T47D (cell line): ENCODE data around the gene TMEM272.

Experiments used
- DNase-seq, 2 experiments: peaks; one replicate each; pipeline versions ENCODE4 v3.0.0 to v3.0.0-alpha.2; 2011 to 2012; ENCODE audit warnings: low read depth in 1 of 2, low spot score in 1 of 2
- JUND ChIP-seq: IDR thresholded peaks from 2 replicates; pipeline ENCODE4 v1.6.1; 2012; ENCODE audit warnings: low read depth
- in situ Hi-C: cut with HindIII; loops from 2 replicates; pipeline ENCODE4 v1.10.0; 2016; ENCODE audit warnings: low sequenced_read_pairs, low pct_unique_long_range_greater_than_20kb

TMEM272 gene

DNA sequence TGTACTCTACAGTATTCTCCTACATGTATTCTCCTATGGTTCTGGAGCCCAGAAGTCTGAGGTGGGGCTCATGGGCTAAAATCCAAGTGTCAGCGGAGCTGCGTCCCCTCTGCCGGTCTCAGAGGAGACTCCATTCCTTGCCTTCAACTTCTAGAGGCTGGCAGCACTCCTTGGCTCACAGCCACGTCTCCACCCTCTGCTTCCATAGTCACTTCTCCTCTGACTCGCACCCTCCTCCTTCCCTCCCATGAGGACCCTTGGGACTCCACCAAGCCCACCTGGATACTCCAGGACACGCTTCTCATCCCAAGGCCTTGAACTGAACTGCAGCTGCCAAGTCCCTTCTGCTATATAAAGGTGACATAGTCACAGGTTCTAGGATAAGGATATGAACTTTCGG, 68.8 kb downstream of the TMEM272 start:
- no peak for TF ChIP-seq JUND
- in situ Hi-C loops: no loop called here

DNA sequence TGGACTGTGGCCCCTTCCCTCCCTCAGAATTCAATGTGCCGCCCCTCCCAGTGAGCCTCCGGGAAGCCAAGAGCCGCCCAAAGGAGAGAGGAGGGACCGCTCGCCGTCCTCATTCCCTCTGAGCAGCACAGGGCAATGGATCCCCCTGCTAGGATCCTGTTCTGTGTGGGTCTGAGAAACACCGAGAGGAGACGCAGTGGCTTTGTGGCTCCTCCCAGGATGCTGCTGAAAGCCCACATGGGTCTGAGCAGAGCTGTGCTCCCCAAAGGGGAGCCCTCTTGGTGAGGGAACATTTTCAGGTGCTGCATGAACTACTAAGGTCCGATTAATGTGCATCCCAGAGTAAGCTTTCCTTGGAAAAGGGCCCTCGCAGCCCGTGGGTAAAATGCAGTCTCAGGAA, 71.5 kb downstream of the TMEM272 start:
- in situ Hi-C loops: no loop called here
- TF ChIP-seq JUND: no peak
- DNase-seq: no peak

More for the DNA sequence above, 68.8 kb downstream of the TMEM272 start:
- no peak for DNase-seq

DNA sequence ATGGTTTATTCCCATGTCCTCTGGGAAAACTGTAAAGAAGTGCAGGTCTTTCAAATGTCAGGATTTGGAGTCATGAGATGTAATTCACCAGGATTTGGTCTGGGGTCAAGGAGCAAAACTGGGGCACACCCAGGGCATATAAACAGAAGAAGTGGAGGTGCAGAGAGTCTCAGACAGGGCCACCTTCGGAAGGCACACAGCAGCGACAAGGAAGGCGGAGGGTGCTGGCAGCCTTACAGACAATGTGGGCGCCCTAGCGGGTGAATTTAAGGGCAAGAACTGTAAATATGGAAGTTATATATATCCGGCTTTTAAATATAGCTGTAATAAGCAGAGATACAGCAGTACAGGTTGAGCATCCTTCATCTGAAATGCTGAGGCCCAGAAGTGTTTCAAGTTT, 72.2 kb downstream of the TMEM272 start:
- DNase-seq: no peak
- no peak for TF ChIP-seq JUND
- in situ Hi-C loops: no loop called here

GRCh38 chr13:51772105-51772455, 72.9 kb downstream of the TMEM272 start:
- no peak for DNase-seq
- in situ Hi-C loops: no loop called here
- no peak for TF ChIP-seq JUND

DNA sequence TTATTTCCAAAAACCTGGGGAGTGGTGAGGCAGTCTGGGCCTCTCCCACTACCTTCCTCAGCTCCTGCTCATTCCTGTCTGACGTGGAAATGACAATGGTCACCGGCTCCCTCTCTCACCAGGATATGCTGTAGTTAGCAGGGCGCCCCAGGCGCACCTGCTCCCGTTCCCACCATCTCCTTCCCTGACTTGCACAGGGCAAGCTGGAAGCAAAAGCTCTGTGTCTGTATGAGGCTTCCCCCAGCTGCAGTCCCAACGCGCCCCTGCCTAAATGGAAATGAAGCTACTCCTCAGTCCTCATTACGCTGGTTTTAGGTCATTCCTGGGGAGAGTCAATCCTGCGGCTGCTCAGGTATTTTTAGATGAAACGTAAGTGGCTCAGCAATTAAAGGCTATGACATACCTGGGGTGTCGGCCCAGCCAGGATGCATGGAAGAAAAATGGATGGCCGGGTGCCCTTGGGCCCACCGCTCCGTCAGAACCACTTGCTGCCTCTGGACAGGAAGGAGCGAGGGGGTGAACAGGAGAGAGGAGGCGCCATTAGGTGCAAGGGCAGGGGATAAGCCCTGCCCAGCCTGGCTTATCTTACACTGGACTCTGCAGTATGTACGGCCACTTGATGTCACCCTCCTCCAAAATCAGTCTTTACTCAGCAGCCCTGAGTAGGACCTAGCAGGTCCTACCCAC, 73.4 kb downstream of the TMEM272 start:
- in situ Hi-C loops: no loop called here
- DNase-seq: no peak
- no peak for TF ChIP-seq JUND

DNA sequence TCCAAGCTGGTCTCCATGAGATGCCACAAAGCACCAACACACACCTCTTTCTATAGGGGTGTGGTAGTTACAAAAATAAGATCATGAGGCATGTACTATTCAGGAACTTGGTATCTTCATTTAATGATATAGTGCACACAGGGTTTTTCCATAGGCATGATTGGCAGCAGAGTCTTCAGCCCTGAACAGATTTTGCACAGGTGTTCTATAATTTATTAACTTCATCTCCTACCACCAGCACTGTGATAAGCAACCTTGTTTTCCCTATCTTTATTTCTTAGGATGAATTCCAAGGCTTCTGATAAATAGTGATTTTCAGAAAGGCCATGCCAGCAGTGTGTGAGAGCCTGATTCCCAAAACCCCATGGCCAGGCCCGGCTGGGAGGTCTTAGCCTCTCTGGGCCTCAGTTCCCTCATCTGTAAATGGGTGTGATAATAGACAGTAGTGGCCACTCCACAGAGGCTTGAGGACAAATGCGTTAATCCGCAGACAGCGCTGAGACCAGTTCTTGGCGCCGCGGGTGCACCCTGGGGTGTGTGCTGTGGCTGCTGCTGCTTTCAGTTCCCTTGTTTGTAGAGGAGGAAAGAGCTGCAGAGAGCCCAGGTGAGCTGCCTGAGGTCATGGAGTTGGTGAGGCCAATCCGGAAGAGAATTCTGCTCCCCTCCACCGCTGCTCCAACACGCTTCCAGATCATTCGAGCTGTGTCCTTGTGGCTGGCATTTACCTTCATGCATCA, 74.1 kb downstream of the TMEM272 start:
- in situ Hi-C loops: no loop called here
- no peak for DNase-seq
- no peak for TF ChIP-seq JUND

DNA sequence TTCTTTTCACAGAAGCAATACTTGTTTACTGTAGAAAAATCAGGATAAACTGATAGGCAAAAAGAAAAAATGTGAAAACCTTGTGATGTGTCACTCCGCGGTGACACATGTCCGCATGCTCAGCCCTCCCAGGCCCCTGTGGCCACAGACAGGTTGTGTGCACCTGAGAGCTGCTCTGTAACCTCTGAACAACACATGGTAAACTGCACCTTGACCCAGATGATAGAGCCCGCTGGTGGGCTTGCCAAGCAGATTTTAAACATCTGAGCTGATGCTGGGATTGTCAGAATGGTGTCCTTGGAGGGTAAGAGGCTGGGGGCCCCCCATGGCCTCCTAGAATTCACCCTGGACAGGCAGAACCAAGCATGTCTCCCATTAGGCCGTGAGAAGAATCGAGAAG, 74.8 kb downstream of the TMEM272 start:
- in situ Hi-C loops: no loop called here
- TF ChIP-seq JUND: no peak
- no peak for DNase-seq

DNA sequence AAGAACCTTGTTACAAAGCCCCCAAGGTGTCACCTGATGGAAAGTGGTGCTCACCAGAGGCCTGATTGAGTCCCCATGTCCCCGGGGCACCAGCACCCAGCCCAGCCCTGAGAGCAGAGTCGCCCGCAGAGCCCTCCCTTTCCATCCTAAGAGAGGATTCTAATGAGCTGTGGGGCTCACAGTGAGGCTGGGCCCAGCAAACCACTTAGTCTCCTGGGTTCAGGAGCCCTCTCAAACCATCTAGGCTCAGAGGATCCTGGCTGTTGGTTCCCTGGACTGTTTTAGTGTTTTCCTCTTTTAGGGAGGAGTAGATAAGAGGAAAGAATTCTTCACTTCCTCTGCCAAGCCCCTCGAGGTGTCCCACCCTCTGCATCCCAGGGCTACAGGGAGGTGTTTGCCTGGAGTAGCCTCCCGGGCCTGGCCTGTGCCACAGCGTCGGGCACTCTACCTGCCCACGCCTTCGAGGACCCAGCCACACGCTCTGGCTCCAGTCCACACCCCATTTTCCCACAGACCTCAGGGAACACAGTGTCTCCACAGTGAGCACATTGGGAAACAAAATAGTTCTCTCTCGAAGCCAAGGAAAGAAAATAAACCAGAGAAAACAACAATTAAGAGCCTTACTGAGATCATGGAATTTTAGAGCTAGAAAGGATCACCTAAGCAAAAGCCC, 75.4 kb downstream of the TMEM272 start:
- no peak for TF ChIP-seq JUND
- no peak for DNase-seq
- in situ Hi-C loops: no loop called here

GRCh38 chr13:51768976-51769375, 76.0 kb downstream of the TMEM272 start:
- in situ Hi-C loops: no loop called here
- DNase-seq: no peak

GRCh38 chr13:51768378-51768921, 76.5 kb downstream of the TMEM272 start:
- in situ Hi-C loops: no loop called here

More at GRCh38 chr13:51768976-51769375, 76.0 kb downstream of the TMEM272 start:
- TF ChIP-seq JUND: no peak

GRCh38 chr13:51767100-51767499, 77.9 kb downstream of the TMEM272 start:
- in situ Hi-C loops: no loop called here
- TF ChIP-seq JUND: no peak
- DNase-seq: peak in 1 of 2 experiments; percentile 1

More at GRCh38 chr13:51768378-51768921, 76.5 kb downstream of the TMEM272 start:
- TF ChIP-seq JUND: no peak
- DNase-seq: no peak

GRCh38 chr13:51765142-51765515, 79.8 kb downstream of the TMEM272 start:
- TF ChIP-seq JUND: no peak
- in situ Hi-C loops: no loop called here
- DNase-seq: no peak
